Activated T-cell treated with anti-CD3 and anti-CD28 coated beads, Interleukin-2, amount 50 U/mL, for 4 hours (primary cell): ENCODE measurements around the gene GRB2. TPM values are rescaled to one million over a fixed set of nuclear protein-coding genes. Genes with fewer than 3 reads are reported as not detected.

Source experiments
- ATAC-seq, 2 donors: fragments of 200-7000 bp; cut with Tn5 transposase; one replicate each; pipeline ENCODE4 v1.10.0; 2021
- DNase-seq: peaks from one replicate; pipeline ENCODE4 v3.0.0-alpha.2; 2020
- H3K27me3 Mint-ChIP-seq: one replicate; pipeline ENCODE4 v1.8.0; 2021; ENCODE audit warnings: low read depth, mixed read lengths
- H3K36me3 Mint-ChIP-seq: one replicate; pipeline ENCODE4 v1.8.0; 2022; ENCODE audit warnings: mixed read lengths; ENCODE audit not compliant: insufficient read depth
- H3K4me1 Mint-ChIP-seq: one replicate; pipeline ENCODE4 v1.8.0; 2021; ENCODE audit warnings: low read depth, mixed read lengths
- H3K4me3 Mint-ChIP-seq: one replicate; pipeline ENCODE4 v1.8.0; 2021; ENCODE audit warnings: mild to moderate bottlenecking, moderate library complexity, mixed read lengths
- H3K9me3 Mint-ChIP-seq: one replicate; pipeline ENCODE4 v1.8.0; 2021; ENCODE audit warnings: mixed read lengths
- total RNA-seq, 3 donors: library from RNA; stranded (reverse); gene quantifications; one replicate each; pipeline ENCODE4 v1.2.1, GENCODE V29; 2021

GRB2 gene
- total RNA-seq, 3 donors from 2014 or later: 186 to 210 (median 207) TPM

- no peak for ATAC-seq
- no peaks in the 10 kb centered on the region for H3K36me3 Mint-ChIP-seq
Measured at GRCh38 chr17:75404223-75404730, 1.2 kb downstream of the GRB2 start.

GRCh38 chr17:75403131-75403530, 2.3 kb downstream of the GRB2 start:
- Mint-ChIP-seq H3K9me3 (no peaks in the 10 kb centered on the region), H3K27me3 (no peaks in the 10 kb centered on the region), H3K36me3 (no peaks in the 10 kb centered on the region), H3K4me1 (peaks cover 55% of the 10 kb centered on the region), H3K4me3 (peak overlapping the region; percentile 70)
- DNase-seq (no peak), ATAC-seq (no peak)

More at GRCh38 chr17:75404223-75404730, 1.2 kb downstream of the GRB2 start:
- Mint-ChIP-seq H3K9me3 (no peaks in the 10 kb centered on the region), H3K4me1 (peaks cover 48% of the 10 kb centered on the region), H3K4me3 (peak overlapping the region; percentile 97), H3K27me3 (no peaks in the 10 kb centered on the region)
- peak; percentile 40 for DNase-seq

- H3K4me1 Mint-ChIP-seq: peaks cover 62% of the 10 kb centered on the region
- no peak for DNase-seq
- H3K4me3 Mint-ChIP-seq: peak overlapping the region; percentile 60
- H3K27me3 Mint-ChIP-seq: no peaks in the 10 kb centered on the region
- no peaks in the 10 kb centered on the region for H3K36me3 Mint-ChIP-seq
- H3K9me3 Mint-ChIP-seq: no peaks in the 10 kb centered on the region
- peak; percentile 14 to 17 for ATAC-seq
Measured at GRCh38 chr17:75402026-75402425, 3.5 kb downstream of the GRB2 start.

GRCh38 chr17:75400326-75400939, 5.0 kb downstream of the GRB2 start:
- Mint-ChIP-seq H3K36me3 (no peaks in the 10 kb centered on the region), H3K9me3 (no peaks in the 10 kb centered on the region), H3K27me3 (no peaks in the 10 kb centered on the region), H3K4me3 (no peak overlapping the region), H3K4me1 (peaks cover 69% of the 10 kb centered on the region)
- DNase-seq (no peak), ATAC-seq (no peak)

DNA sequence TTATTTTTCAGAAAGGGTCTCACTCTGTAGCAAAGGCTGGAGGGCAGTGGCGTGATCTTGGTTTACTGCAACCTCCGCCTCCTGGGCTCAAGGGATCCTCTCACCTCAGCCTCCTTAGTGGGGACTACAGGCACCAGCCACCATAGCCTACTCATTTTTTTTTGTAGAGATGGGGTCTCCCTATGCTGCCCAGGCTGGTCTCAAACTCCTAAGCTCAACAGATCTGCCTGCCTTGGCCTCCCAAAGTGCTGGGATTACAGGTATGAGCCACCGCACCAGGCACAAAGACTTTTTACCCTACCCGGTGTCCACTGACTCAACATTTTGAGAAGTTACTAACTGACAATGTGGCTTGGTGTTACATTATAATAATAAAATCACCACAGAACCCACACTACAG, 7.2 kb downstream of the GRB2 start:
- Mint-ChIP-seq H3K4me3 (no peak overlapping the region), H3K4me1 (peaks cover 81% of the 10 kb centered on the region), H3K36me3 (no peaks in the 10 kb centered on the region), H3K27me3 (no peaks in the 10 kb centered on the region), H3K9me3 (no peaks in the 10 kb centered on the region)
- no peak for ATAC-seq
- DNase-seq: no peak

GRCh38 chr17:75397217-75397616, 8.3 kb downstream of the GRB2 start:
- peaks cover 8% of the 10 kb centered on the region for H3K36me3 Mint-ChIP-seq
- no peak for ATAC-seq
- peaks cover 82% of the 10 kb centered on the region for H3K4me1 Mint-ChIP-seq
- DNase-seq: no peak
- H3K4me3 Mint-ChIP-seq: no peak overlapping the region
- no peaks in the 10 kb centered on the region for H3K27me3 Mint-ChIP-seq
- H3K9me3 Mint-ChIP-seq: no peaks in the 10 kb centered on the region

GRCh38 chr17:75396796-75397195, 8.7 kb downstream of the GRB2 start:
- peaks cover 82% of the 10 kb centered on the region for H3K4me1 Mint-ChIP-seq
- H3K4me3 Mint-ChIP-seq: no peak overlapping the region
- ATAC-seq: peak in 1 of 2 donors; percentile 19
- peaks cover 11% of the 10 kb centered on the region for H3K36me3 Mint-ChIP-seq
- no peaks in the 10 kb centered on the region for H3K9me3 Mint-ChIP-seq
- no peaks in the 10 kb centered on the region for H3K27me3 Mint-ChIP-seq
- no peak for DNase-seq

DNA sequence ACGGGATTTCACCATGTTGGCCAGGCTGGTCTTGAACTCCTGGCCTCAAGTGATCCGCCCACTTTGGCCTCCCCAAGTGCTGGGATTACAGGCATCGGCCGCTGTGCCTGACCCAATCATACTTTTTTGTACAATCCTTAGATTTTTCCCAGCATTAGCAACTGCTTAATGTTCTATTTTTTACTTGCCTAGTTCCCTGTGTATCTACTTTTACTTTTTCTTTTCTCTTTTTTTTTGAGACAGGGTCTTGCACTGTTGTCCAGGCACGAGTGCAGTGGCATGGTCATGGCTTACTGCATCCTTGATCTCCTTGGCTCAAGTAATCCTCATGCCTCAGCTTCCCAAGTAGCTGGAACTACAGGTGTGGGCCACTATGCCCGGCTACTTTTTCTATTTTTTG, 9.5 kb downstream of the GRB2 start:
- Mint-ChIP-seq H3K4me1 (peaks cover 80% of the 10 kb centered on the region), H3K27me3 (no peaks in the 10 kb centered on the region), H3K4me3 (no peak overlapping the region), H3K36me3 (peaks cover 12% of the 10 kb centered on the region), H3K9me3 (no peaks in the 10 kb centered on the region)
- ATAC-seq: no peak
- DNase-seq: no peak

- H3K4me1 Mint-ChIP-seq: peaks cover 82% of the 10 kb centered on the region
- no peaks in the 10 kb centered on the region for H3K9me3 Mint-ChIP-seq
- peak overlapping the region; percentile 84 for H3K4me3 Mint-ChIP-seq
- peaks cover 21% of the 10 kb centered on the region for H3K36me3 Mint-ChIP-seq
- DNase-seq: no peak
- no peaks in the 10 kb centered on the region for H3K27me3 Mint-ChIP-seq
- peak in 1 of 2 donors; percentile 6 for ATAC-seq
Measured at GRCh38 chr17:75394332-75394918, 11.1 kb downstream of the GRB2 start.

DNA sequence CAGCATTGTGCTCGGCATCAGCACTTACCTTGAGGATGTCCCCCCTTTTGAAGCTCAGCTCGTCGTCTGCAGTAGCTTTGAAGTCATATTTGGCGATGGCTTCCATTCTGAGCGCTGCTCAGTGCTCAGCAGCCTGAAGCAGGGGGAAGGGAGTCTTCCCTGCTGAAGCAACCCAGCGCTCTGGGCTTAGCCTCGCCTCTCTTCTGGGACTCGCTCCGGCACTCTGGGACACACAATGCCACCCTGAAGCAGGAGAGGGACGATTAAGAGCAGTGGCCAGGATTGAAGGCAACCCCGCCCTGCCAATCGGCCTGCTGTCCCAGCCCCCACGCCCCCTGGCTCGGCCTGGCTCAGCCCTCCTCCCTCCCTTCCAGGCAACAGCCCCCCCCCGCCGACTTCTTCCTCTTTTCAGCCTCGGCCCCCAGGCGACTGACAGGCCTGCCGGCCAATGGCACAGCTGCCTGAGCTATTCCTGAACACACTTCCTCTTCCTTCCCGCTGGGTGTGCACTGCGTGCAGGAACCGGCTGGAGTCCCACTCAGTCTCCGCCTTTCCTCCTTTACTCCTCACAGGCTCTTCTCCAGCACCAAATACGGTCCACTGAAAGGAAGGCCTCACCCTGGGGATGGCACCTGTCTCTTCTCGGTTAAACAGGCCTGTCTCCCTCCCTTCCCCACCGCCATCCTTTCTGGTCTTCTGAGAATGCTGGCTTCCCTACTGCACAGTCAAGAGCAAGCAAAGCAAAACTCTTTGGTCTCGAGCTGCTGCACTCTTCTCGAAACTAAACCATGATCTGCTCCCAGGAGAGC, 11.8 kb downstream of the GRB2 start:
- peaks cover 27% of the 10 kb centered on the region for H3K36me3 Mint-ChIP-seq
- H3K4me1 Mint-ChIP-seq: peaks cover 86% of the 10 kb centered on the region
- DNase-seq (peak; percentile 69), ATAC-seq (peak; percentile 94 to 96)
- peak overlapping the region; percentile 84 for H3K4me3 Mint-ChIP-seq
- H3K27me3 Mint-ChIP-seq: no peaks in the 10 kb centered on the region
- no peaks in the 10 kb centered on the region for H3K9me3 Mint-ChIP-seq

DNA sequence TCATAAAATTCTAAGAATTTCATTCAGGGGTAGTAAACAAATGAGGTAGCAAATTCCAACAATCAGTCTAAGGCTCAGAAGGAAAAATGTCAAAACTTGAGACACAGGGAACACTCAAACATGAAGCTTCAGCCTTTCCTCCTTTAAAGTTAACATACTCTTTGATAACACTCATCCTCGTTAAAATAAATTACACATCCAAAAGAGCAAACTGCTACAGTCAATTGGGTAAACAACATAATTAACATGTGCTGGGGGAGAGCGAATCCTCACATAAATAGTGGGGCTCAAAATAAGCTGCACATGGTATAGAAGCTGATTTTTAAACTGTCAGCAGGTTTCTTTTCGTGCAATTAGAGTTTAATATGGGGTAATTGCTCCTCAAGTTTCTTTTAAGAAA, 12.9 kb downstream of the GRB2 start:
- ATAC-seq (no peak), DNase-seq (no peak)
- no peak overlapping the region for H3K4me3 Mint-ChIP-seq
- peaks cover 85% of the 10 kb centered on the region for H3K4me1 Mint-ChIP-seq
- H3K27me3 Mint-ChIP-seq: no peaks in the 10 kb centered on the region
- H3K9me3 Mint-ChIP-seq: no peaks in the 10 kb centered on the region
- H3K36me3 Mint-ChIP-seq: peaks cover 28% of the 10 kb centered on the region

DNA sequence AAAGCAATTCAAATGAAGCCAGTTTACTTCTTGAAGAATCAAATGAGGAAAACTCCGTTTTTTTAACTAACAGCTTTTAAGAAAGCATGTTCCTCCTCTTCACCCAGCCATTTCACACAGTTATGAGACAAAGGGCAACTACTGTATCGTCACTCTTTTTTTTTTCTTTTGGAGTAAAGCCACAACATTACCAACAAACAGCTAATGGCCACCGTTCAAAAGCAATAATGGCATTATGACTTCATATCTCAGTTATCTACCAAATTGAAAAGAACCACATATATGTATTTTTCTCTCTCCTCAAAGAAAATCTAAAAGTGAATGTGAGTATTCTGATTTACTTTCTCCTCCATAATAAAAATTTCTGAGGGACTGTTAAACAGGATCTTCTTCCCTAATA, 14.5 kb downstream of the GRB2 start:
- Mint-ChIP-seq H3K27me3 (no peaks in the 10 kb centered on the region), H3K4me3 (no peak overlapping the region), H3K9me3 (no peaks in the 10 kb centered on the region), H3K36me3 (peaks cover 33% of the 10 kb centered on the region), H3K4me1 (peaks cover 78% of the 10 kb centered on the region)
- no peak for ATAC-seq
- DNase-seq: no peak

DNA sequence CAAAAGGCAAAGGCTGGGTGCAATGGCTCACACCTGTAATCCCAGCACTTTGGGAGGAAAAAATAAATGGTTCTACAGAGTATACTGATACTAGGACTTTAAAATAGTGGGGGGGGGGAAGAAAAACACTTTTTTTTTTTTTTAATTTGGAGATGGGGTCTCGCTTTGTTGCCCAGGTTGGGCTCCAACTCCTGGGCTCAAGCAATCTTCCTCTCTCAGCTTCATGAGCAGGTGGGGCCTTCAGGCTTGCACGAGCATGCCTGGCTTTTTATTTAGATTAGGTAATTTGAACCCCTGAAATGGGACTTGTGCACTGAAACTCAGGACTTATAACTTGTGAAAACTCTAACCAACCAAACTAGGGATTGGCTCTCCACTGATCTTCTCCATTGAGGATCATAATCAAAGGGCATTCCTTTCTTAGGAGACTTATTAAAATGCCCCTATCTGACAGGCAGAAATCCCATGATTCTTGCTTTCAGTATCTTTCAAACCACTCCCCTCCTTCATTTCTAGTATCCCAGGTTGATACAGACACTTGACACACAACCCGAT, 16.9 kb downstream of the GRB2 start:
- DNase-seq (no peak), ATAC-seq (no peak)
- Mint-ChIP-seq H3K36me3 (peaks cover 33% of the 10 kb centered on the region), H3K9me3 (no peaks in the 10 kb centered on the region), H3K27me3 (no peaks in the 10 kb centered on the region), H3K4me1 (peaks cover 63% of the 10 kb centered on the region), H3K4me3 (no peak overlapping the region)

DNA sequence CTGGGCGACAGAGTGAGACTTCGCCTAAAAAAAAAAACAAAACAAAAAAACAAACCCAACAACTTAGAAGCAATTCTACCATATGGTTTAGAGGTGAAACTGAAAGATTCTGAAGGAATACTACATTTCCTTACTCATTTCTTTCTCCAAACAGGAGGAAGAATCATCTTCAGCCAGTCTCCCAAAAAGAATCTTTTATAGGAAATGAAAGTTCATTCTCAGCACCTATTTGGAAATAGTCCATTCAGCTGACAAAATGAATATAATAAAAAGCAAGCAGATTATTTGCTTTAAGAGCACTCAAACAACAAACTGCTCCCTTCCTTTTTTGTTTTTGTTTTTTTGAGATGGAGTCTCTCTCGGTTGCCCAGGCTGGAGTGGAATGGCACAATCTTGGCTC, 17.7 kb downstream of the GRB2 start:
- Mint-ChIP-seq H3K4me3 (no peak overlapping the region), H3K9me3 (no peaks in the 10 kb centered on the region), H3K27me3 (no peaks in the 10 kb centered on the region), H3K36me3 (peaks cover 30% of the 10 kb centered on the region), H3K4me1 (peaks cover 63% of the 10 kb centered on the region)
- ATAC-seq: no peak
- DNase-seq: no peak
